Stimulated activated CD4-positive, alpha-beta T cell treated with anti-CD3 and anti-CD28 coated beads, Interleukin-1b, Interleukin-23, amount 100 ng/mL, for 48 hours (primary cell): ENCODE results near the gene CATSPERZ.
A peak's percentile ranks its signal among the peaks of the same experiment; 100 is the strongest.

ENCODE experiments used
- DNase-seq: peaks from one replicate; pipeline ENCODE4 v3.0.0-alpha.2; 2020

CATSPERZ gene, protein sequence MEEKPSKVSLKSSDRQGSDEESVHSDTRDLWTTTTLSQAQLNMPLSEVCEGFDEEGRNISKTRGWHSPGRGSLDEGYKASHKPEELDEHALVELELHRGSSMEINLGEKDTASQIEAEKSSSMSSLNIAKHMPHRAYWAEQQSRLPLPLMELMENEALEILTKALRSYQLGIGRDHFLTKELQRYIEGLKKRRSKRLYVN

GRCh38 chr11:64299847-64300648 lies at the start of gene CATSPERZ:
TSS of gene CATSPERZ (plus strand) at chr11:64300358. CDS start at chr11:64300411, 53 bp downstream.
- no peak for DNase-seq

GRCh38 chr11:64250415-64251015 lies 49.6 kb upstream of the CATSPERZ start:
- no peak for DNase-seq

- peak; percentile 52 for DNase-seq
Measured at GRCh38 chr11:64251016-64251752, 49.0 kb upstream of the CATSPERZ start, which contains the start of gene PLCB3. TSS of gene PLCB3 (plus strand) at chr11:64251530. CDS start at chr11:64251650, 120 bp downstream.

GRCh38 chr11:64251753-64252002 lies 48.5 kb upstream of the CATSPERZ start:
- no peak for DNase-seq

DNA sequence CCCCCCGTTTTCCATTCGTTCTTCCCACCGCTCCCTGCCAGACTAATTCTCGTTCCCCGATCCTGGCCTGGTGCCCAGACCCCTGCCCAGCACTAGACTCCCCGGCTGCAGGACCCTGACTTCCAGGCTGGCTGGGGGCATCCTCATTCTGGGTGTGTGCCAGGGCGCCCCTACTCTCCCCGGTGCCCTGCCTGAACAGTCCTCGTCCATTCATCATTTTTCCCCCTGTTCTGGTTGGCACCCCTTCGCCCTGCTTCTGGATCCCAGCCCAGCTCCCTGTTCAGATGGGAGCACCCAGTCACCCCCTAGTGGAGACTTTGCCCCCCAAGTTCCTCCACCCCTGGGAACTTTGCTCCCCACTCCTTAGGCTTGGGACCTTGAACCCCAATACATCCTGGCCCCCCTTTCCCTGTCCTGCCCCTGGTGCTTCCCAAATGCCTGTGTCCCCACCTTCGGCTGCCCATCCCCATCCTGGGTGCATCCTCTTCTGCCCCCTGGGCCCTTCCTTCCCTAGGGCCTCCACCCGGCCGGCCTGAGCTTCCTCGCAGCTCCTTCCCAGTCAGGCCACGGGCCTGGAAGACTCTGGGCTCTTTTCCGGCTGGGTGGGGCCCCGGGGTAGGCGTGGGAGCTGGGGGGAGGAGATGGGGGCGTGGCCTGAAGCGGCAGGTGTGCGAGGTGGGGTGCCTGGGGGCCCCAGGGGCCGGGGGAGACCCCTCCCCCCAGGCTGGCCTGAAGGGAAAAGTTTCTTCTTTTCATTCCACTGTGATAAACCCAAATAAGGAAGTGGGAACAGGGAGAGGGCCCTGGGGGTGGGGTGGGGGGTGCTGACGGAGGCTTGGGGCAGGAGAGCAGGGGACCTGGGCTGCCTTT lies 47.9 kb upstream of the CATSPERZ start:
- no peak for DNase-seq

GRCh38 chr11:64253043-64253442 lies 47.1 kb upstream of the CATSPERZ start:
- no peak for DNase-seq

DNA sequence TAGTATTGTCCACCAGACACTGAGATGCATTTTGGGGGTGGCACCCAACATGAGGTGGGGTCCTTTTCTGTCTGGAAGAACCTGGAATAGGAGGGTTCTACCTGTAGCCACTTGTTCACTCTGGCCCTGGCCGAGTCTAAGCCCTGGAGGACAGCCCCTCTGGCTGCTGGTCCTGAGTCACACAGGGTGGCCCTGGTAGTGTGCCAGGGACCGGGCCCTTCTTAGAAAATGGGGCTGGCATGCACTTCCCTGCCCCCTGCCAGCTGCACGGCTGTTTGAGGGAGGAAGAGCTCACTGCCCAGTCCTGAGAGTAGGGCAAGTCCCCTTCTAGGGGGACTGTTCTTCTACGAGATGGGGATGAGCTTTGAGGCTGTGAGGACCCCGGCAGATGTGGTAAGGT lies 46.7 kb upstream of the CATSPERZ start:
- no peak for DNase-seq

DNA sequence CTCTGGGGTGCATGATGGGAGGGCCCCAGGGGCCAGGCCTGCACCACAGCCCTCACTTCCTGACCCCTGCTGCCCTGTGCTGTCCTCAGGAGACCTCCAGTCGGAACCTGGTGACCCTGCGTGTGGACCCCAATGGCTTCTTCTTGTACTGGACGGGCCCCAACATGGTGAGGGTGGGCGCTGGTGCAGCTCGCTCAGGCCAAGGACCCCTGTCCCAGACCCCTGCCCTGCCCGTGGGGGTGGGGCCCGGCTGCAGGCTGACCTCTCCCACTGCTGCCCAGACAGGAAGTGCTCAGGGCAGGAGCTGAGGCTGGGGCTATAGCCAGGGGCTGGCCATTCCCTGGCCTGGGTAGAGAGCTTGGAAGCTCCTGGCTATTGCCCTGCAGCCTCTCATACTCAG lies 45.8 kb upstream of the CATSPERZ start:
- DNase-seq: no peak

GRCh38 chr11:64255135-64256128 lies 44.7 kb upstream of the CATSPERZ start:
- DNase-seq: no peak

- no peak for DNase-seq
Measured at GRCh38 chr11:64256300-64256699, 43.9 kb upstream of the CATSPERZ start.

DNA sequence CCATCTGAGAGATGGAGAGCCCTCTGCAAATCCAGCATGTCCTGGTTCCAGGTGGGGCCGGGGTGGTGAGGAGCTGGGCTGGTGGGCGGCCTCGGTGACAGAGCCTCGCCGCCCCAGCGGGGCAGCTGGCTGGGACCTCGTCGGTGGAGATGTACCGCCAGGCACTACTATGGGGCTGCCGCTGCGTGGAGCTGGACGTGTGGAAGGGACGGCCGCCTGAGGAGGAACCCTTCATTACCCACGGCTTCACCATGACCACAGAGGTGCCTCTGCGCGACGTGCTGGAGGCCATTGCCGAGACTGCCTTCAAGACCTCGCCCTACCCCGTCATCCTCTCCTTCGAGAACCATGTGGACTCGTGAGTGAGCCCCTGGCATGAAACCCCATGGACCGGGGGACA lies 41.8 kb upstream of the CATSPERZ start:
- DNase-seq: no peak

DNA sequence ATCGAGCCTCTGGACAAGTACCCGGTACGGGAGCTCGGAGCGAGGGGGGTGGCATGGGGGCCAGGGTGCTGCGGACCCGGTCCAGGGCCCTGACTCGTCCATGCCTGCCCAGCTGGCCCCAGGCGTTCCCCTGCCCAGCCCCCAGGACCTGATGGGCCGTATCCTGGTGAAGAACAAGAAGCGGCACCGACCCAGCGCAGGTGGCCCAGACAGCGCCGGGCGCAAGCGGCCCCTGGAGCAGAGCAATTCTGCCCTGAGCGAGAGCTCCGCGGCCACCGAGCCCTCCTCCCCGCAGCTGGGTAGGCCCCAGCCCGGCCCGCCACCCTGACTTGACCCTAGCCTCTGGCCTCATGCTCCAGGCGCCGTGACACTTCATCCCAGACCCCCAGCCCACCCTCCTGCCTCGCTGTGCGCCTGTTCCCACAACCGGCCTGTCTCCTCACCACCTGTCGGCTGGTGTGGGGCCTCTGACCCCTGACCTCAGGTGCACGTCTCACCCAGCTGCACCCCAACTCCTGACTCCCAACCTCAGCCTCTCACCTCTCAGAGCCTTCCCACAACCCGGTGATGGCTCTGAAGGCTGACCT lies 41.1 kb upstream of the CATSPERZ start:
- no peak for DNase-seq

DNA sequence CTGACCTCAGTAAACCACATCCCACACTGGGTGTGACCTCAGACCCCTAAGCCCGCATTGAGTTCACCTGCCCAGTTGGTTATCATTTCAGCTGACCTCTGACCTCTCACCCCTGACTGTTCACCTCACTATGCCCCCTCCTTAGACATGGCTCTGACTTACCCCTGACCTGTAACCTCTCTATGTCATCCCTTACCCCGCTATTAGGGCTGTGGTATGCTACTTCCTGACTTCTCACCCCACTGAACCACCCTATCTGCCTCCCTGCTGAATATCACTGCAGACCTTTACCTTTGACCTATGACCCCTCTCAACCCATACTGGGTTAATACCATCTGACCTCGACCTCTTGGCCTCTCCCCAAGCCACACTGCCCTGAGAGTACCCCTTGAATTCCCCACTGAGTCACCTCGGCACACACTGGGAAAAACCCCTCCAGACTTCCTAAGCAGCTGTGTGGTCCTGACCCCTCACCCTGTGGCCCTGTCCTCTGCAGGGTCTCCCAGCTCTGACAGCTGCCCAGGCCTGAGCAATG lies 40.6 kb upstream of the CATSPERZ start:
- DNase-seq: no peak

- DNase-seq: no peak
Measured at GRCh38 chr11:64260147-64260708, 39.9 kb upstream of the CATSPERZ start.

DNA sequence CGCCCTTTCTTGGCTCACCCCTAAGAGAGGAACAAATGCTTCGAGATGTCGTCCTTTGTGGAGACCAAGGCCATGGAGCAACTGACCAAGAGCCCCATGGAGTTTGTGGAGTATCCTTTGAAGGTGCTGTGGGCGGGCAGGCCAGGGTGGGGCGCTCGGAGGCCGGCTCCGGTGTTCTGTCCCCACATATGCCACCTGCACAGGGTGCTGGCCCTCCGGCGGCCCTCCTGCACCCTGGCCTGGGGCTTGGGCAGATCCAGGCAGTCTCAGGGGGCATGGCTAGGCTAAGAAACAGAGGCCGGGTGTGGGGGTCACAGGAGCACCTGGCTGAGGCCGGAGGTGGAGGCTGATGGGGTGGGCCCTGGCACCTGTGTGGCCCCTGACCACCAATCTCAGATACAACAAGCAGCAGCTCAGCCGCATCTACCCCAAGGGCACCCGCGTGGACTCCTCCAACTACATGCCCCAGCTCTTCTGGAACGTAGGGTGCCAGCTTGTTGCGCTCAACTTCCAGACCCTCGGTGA lies 38.5 kb upstream of the CATSPERZ start:
- DNase-seq: no peak

GRCh38 chr11:64262271-64263002 lies 37.7 kb upstream of the CATSPERZ start:
- DNase-seq: no peak

DNA sequence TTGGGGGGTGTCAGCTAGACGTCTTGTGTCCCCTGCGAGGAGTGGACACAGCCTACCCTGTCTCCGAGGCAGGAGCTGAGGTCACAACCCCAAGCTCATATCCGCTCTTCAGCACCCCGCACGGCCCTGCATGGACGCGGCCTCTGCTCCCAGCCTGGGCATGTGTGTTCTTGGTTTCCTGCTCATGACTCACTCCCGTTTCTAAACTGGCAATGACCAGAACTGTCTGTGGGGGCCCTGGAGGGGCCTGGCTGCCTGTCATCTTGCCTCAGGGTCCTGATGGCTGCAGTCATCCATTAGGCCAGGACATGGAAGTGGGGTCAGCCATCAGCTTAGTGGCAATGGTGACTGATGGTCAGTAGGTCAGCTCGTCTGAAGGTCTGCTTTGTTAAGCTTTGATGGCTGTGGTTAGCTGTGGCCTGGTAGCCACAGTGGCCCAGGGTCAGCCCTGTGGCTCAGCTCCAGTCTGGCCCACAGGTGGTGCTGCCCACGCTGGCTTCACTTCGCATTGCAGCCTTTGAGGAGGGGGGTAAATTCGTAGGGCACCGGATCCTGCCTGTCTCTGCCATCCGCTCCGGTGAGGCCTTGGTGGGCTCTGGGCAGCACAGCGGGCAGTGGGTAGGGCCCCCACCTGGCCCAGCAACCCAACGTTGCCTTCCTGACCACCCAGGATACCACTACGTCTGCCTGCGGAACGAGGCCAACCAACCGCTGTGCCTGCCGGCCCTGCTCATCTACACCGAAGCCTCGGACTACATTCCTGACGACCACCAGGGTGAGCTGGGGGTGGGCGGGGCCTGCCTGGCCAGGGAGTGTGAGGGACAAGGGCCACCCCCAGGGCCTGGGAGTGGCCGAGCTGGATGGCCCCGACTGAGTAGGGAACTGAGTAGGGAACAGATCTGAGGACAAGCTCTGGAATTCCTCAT lies 36.9 kb upstream of the CATSPERZ start:
- no peak for DNase-seq

GRCh38 chr11:64263947-64264317 lies 36.2 kb upstream of the CATSPERZ start:
- no peak for DNase-seq
